ENCODE data around the gene PDGFC. TPM values are rescaled to one million over a fixed set of nuclear protein-coding genes. Genes with fewer than 3 reads are reported as not detected.

Gene PDGFC
- total RNA-seq, 1 experiment from 2014 or later = 4.5 TPM

DNA sequence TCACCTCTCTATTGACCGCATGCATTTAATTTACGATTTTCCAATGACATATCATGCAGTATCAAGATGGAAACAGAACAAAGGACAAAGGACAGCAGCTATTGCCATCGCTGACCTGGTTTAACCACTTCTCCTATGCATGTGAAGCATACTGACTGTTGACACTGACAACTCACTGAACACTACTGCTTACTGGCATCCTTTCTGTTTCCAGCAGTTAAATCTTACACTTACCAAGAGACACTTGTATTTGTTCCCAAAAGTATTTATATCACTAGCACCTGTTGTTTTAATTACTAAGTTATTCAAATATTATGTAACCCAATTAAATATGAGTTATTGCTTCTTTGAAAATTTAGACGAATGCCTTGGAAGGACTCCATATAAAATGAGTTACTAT is 176.7 kb downstream of the PDGFC start:
- Histone ChIP-seq H3K4ac (ENCODE audit: low read depth, low read length) (no peak overlapping the region), H3K9me3 (ENCODE audit: control insufficient read depth, low read depth, low read length) (no peaks in the 10 kb centered on the region), H3K27ac (ENCODE audit: insufficient read length, low read depth, low read length) (no peak overlapping the region), H3K23ac (ENCODE audit: insufficient read length, low read depth, low read length) (no peak overlapping the region), H4K20me1 (ENCODE audit: control insufficient read depth, insufficient read depth, insufficient read length) (no peaks in the 10 kb centered on the region), H3K79me1 (ENCODE audit: insufficient read depth, low read depth, low read length, poor library complexity, severe bottlenecking) (no peaks in the 10 kb centered on the region), H2AK5ac (ENCODE audit: insufficient read length, low read length) (no peak overlapping the region), H3K4me2 (ENCODE audit: insufficient read depth, insufficient read length, low read length) (no peak overlapping the region), H3K79me2 (ENCODE audit: insufficient read depth, low read length) (no peaks in the 10 kb centered on the region), H3K27me3 (ENCODE audit: insufficient read depth, low read length) (no peaks in the 10 kb centered on the region), H3K9ac (ENCODE audit: extremely low read depth, insufficient read length, low read length) (no peak overlapping the region), H2BK5ac (ENCODE audit: insufficient read length, low read length) (no peak overlapping the region), H2BK120ac (ENCODE audit: low read depth, low read length, poor library complexity, severe bottlenecking) (no peak overlapping the region), H4K5ac (ENCODE audit: insufficient read length, low read depth, low read length) (no peak overlapping the region), H3K56ac (ENCODE audit: insufficient read length, low read depth, low read length) (no peak overlapping the region), H2AFZ (ENCODE audit: low read length) (no peak overlapping the region), H4K8ac (replicated peaks; ENCODE audit: insufficient read length, low read depth, low read length) (no peak overlapping the region), H4K91ac (ENCODE audit: insufficient read length, low read depth, low read length) (no peak overlapping the region), H2BK20ac (ENCODE audit: low read depth, low read length, poor library complexity, severe bottlenecking) (no peak overlapping the region), H3K14ac (ENCODE audit: insufficient read depth, low read length) (no peak overlapping the region), H2BK15ac (ENCODE audit: low read depth, low read length) (no peak overlapping the region), H3K4me1 (ENCODE audit: insufficient read depth, low read length) (no peaks in the 10 kb centered on the region), H3K18ac (ENCODE audit: insufficient read length, low read depth, low read length) (no peak overlapping the region), H3K23me2 (ENCODE audit: insufficient read length, low read depth, low read length, poor library complexity, severe bottlenecking) (no peaks in the 10 kb centered on the region), H2BK12ac (ENCODE audit: insufficient read length, low read depth, low read length) (no peak overlapping the region), H3T11ph (ENCODE audit: low read length) (no peak overlapping the region)
- no peaks in the 10 kb centered on the region for H3K27me3 Mint-ChIP-seq (ENCODE audit: low read depth)
- H3K27ac Mint-ChIP-seq = no peak overlapping the region
- peaks cover 0 to 16% of the 10 kb centered on the region in 2 experiments; a peak in 2 of 4 replicates for H3K4me1 Mint-ChIP-seq
- TF ChIP-seq CTCF (conservative IDR thresholded peaks at IDR 0.05) = no peak
- WGBS (ENCODE audit: extremely low coverage, insufficient read length, low lambda C conversion rate) = no CpG with 5 or more reads among the region's 4 CpGs
- H3K36me3 Mint-ChIP-seq (ENCODE audit: insufficient read depth in 1 of 3, low read depth in 3 of 3) = peaks cover 0 to 4% (median 0%) of the 10 kb centered on the region in 3 experiments; a peak in 1 of 7 replicates
- DNase-seq = no peak
- H3K4me3 Mint-ChIP-seq = no peak overlapping the region
- H3K9me3 Mint-ChIP-seq = no peaks in the 10 kb centered on the region
